ENCODE data around the gene GGT1. TPM values are rescaled to one million over a fixed set of nuclear protein-coding genes. Genes with fewer than 3 reads are reported as not detected.
"Not testable (repeated sequence)": the region's sequence is repeated elsewhere in the genome, so short reads cannot be mapped to it uniquely, and the experiment has no call there.

GGT1 gene
- total RNA-seq, 4 donors from 2014 or later, result 5.9 to 16.9 (median 15.8) TPM

GRCh38 chr22:24632642-24633041 is 29.6 kb downstream of the GGT1 start:
- H3K9me3 ChIP-seq; DNase-seq (ENCODE audit: low spot score in 2 of 2); H3K36me3 ChIP-seq; H3K4me3 ChIP-seq; H3K27me3 ChIP-seq: not testable (repeated sequence)
- Histone ChIP-seq H3K4me1 (peaks cover 0 to 36% (median 9%) of the 10 kb centered on the region in 4 donors), H3K27ac (peak overlapping the region in 2 of 4 donors; percentile 31 to 66)
- WGBS, 2 donors, result 14 to 35% methylated on average over 5 of the region's 13 CpGs

DNA sequence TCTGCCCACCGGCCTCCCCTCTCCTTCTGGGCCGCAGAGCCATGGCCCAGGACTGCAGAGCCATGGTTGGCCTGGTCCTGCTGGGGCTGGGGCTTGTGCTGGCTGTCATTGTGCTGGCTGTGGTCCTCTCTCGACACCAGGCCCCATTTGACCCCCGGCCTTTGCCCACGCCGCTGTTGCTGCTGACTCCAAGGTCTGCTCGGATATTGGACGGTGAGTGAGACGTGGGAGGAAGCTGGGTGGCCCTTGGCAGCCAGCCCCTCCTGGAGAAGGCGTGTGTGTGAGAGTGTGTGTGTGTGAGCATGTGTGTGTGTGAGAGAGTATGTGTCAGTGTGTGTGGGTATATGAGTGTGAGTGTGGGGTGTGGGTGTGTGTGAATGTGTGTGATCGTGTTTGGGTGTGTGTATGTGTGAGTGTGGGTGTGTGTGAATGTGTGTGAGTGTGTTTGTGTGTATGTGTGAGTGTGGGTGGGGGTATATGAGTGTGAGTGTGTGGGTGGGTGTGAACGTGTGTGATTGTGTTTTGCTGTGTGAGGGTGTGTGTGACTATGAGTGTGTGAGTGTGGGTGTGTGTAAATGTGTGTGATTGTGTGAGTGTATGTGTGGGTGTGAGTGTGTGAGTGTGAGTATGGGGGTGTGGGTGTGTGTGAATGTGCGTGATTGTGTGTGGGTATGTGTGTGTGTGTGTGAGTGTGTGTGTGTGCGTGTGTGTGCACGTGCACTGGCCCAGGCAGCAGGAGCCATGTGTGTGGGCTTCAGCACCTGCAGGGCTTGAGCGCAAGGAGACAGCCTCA is 30.4 kb downstream of the GGT1 start:
- Histone ChIP-seq H3K27ac (peak overlapping the region in 2 of 4 donors; percentile 31 to 66), H3K4me1 (peaks cover 0 to 36% (median 9%) of the 10 kb centered on the region in 4 donors)
- not testable (repeated sequence) for H3K4me3 ChIP-seq; H3K9me3 ChIP-seq; H3K36me3 ChIP-seq; DNase-seq (ENCODE audit: low spot score in 2 of 2); H3K27me3 ChIP-seq
- WGBS, 2 donors, result 25 to 27% methylated on average over 16 of the region's 16 CpGs

DNA sequence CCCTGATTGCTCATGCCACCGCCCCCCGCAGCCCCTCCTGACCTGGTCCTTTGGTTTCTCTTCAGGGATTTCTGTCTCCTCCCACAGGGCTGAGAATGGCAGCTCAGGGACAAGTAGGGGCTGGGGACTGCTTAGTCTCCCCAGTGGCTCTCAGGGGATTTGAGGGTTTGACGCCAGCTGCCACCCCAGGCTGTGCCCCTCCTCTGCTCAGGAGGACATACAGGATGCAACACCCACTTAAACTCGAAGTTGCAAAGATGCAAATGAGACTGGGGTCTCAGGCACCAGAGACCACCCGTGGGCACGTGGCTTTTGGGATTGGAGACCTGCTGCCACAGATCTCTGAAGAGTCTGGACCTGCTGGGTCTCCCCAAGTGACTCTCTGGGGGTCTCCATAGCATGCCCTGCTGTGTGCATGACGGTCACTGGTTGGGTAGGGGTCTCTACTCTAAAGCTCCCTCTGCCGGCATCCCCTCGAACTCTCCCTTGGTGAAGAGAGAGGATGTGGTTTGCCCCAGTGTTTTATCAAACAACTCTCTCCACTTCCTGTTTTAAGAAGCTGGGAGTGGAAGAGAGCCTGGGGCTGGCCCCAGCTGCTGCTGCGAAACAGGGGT is 31.9 kb downstream of the GGT1 start:
- not testable (repeated sequence) for DNase-seq (ENCODE audit: low spot score in 2 of 2); H3K36me3 ChIP-seq; H3K9me3 ChIP-seq; H3K27ac ChIP-seq; H3K27me3 ChIP-seq; H3K4me3 ChIP-seq
- WGBS, 2 donors, result 32 to 47% methylated on average over 9 of the region's 10 CpGs
- peak in 1 of 5 experiments; percentile 5 for TF ChIP-seq CTCF (IDR thresholded peaks at IDR 0.05)
- H3K4me1 ChIP-seq, result peaks cover 0 to 34% (median 9%) of the 10 kb centered on the region in 4 donors

GRCh38 chr22:24636513-24636912 is 33.5 kb downstream of the GGT1 start:
- H3K27ac ChIP-seq; H3K9me3 ChIP-seq; DNase-seq (ENCODE audit: low spot score in 2 of 2); H3K27me3 ChIP-seq; H3K36me3 ChIP-seq; H3K4me3 ChIP-seq: not testable (repeated sequence)
- H3K4me1 ChIP-seq, result peaks cover 0 to 25% (median 6%) of the 10 kb centered on the region in 4 donors
- 89 to 100% methylated on average over 3 of the region's 3 CpGs for WGBS, 2 donors

- not testable (repeated sequence) for H3K27ac ChIP-seq; DNase-seq (ENCODE audit: low spot score in 2 of 2); H3K4me3 ChIP-seq; H3K36me3 ChIP-seq; H3K4me1 ChIP-seq; H3K9me3 ChIP-seq; H3K27me3 ChIP-seq
- 90 to 100% methylated on average over 1 of the region's 1 CpG for WGBS, 2 donors
These were observed 39.3 kb downstream of the GGT1 start for GRCh38 chr22:24642307-24642706.

GRCh38 chr22:24644409-24644808 is 41.4 kb downstream of the GGT1 start:
- H3K36me3 ChIP-seq; H3K27me3 ChIP-seq; H3K4me1 ChIP-seq; H3K4me3 ChIP-seq; H3K27ac ChIP-seq; H3K9me3 ChIP-seq; DNase-seq (ENCODE audit: low spot score in 2 of 2): not testable (repeated sequence)
- 64 to 100% methylated on average over 1 to 4 of the region's 11 CpGs for WGBS, 2 donors

DNA sequence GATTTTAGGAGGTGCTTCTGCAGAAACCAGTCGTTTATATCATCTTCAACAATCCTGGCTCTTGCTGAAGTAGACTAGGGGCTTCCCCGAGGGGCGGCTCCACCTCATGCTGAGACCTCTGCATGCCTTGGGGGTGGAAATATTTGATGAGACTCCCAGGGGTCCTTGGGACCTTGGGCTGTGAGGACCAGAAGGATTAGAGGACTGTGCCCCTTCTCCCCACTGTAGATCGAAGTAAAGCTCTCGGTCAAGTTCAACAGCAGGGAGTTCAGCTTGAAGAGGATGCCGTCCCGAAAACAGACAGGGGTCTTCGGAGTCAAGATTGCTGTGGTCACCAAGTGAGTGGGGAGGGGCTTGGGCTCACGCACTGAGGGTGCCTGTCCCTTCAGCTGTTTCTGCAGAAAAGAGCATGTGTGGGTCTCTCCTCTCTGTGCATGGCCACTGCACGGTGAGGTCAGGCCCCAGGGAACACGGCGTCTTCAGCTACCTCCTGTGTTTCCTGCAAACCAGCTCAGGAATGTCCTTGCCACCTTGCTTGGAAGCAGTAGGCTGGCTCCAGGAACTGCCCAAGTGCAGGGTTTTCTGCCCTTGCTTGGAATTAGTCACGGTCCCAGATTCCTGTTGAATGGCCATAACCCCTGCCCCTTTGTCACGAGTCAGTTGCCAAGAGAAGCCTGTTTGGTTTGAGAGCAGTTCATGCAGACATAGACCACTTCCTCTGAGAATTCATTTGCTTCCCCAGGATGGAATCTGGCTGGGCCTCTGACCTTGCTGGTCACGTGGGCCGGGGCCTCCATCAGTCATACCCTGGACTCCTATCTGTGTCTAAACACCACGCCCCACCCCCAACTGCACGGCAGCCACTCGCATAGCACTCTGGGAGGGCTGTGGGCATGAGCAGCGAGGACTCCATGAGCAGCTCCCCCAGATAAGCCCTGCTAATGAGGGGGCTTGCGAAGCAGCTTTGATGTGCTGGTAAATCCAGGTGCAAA is 42.7 kb downstream of the GGT1 start:
- not testable (repeated sequence) for H3K36me3 ChIP-seq; DNase-seq (ENCODE audit: low spot score in 2 of 2); H3K27ac ChIP-seq; H3K27me3 ChIP-seq; H3K9me3 ChIP-seq; H3K4me3 ChIP-seq; H3K4me1 ChIP-seq
- 69 to 71% methylated on average over 5 to 7 of the region's 21 CpGs for WGBS, 2 donors

DNA sequence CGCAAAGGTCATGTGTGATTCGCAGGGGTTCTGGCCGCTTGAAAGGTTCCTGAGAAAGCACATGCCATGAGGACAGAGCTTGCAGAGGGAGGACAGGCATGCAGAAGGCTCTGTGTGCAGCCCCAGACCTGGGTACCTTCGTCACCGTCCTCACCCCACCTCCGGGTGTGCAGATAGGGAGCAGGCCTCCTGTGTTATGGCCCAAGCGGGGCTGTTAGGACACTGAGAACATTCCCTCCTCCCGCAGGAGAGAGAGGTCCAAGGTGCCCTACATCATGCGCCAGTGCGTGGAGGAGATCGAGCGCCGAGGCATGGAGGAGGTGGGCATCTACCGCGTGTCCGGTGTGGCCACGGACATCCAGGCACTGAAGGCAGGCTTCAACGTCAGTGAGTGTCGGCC is 43.8 kb downstream of the GGT1 start:
- H3K4me3 ChIP-seq; DNase-seq (ENCODE audit: low spot score in 2 of 2): not testable (repeated sequence)
- 92 to 95% methylated on average over 13 to 19 of the region's 19 CpGs for WGBS, 2 donors

GRCh38 chr22:24649371-24649770 is 46.4 kb downstream of the GGT1 start:
- DNase-seq (ENCODE audit: low spot score in 2 of 2); H3K9me3 ChIP-seq; H3K36me3 ChIP-seq; H3K4me1 ChIP-seq; H3K27me3 ChIP-seq; H3K27ac ChIP-seq; H3K4me3 ChIP-seq: not testable (repeated sequence)
- WGBS, 2 donors, result 65% methylated on average over 2 of the region's 4 CpGs; no CpG with 5 or more reads in 1 of the 2 donors

More for the DNA sequence above, 43.8 kb downstream of the GGT1 start:
- not testable (repeated sequence) for H3K36me3 ChIP-seq, H3K27me3 ChIP-seq, H3K9me3 ChIP-seq, H3K27ac ChIP-seq, H3K4me1 ChIP-seq
